EH (cell line): ENCODE results near the gene SHE.
"Not testable (repeated sequence)": the region's sequence is repeated elsewhere in the genome, so short reads cannot be mapped to it uniquely, and the experiment has no call there.

ENCODE experiments used
- DNase-seq: peaks from one replicate; pipeline ENCODE4 v3.0.0-alpha.2; 2015; ENCODE audit warnings: low read depth

SHE gene

DNA sequence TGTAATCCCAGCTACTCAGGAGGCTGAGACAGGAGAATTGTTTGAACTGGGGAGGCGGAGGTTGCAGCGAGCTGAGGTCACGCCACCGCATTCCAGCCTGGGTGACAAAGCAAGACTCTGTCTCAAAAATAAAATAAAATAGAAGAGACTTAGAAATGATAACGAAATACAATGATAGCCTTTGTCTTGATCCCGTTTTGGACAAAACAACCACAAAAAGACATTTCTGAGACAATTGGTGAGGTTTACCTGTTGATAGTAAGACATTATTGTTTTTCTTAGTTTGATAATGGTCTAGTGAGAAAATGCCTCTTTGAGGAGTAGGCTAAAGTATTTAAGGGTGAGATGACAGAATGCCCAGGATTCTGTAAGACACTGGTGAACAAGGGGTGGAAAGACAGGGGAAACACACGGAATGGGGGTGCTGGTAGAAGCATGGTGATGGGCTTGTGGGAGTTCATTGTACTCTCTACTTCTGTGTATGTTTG lies 11.9 kb upstream of the SHE start:
- DNase-seq = no peak

DNA sequence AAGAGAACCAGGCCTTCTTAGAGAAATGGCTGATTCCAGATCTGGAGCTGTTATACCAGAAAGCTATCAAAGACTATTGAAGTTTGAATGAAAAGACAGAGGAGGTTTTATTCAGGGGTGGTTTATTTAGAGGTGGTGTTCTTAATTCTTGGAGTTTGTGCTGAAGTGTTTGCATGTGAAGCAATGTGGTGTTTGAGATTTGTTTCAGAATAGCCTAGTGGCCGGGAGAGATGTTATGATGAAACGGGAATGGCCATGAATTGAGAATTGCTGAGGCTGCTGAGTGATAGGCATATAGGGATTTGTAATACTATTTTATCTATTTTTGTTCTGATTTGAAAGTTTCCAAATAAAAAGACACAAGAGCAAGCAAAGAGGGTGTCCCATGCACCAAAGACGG lies 10.5 kb upstream of the SHE start:
- no peak for DNase-seq

DNA sequence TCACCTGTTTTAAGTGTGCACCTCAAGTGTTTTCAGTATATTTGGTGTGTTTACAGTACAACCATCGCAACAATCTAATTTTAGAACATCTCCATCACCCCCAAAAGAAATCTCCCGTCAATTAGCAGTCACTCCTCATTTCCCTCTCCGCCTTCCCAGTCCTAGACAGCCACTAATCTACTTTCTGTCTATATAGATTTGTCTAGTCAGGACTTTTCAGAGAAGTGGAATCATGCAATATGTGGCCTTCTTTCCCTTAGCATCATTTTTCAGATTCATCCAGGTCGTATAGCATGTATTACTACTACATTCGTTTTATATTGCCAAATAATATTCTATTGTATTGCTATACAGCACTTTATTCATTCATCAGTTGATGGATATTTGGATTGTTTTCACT lies 1.7 kb upstream of the SHE start:
- no peak for DNase-seq

GRCh38 chr1:154502744-154503115 lies 518 bp upstream of the SHE start:
- DNase-seq = no peak

DNA sequence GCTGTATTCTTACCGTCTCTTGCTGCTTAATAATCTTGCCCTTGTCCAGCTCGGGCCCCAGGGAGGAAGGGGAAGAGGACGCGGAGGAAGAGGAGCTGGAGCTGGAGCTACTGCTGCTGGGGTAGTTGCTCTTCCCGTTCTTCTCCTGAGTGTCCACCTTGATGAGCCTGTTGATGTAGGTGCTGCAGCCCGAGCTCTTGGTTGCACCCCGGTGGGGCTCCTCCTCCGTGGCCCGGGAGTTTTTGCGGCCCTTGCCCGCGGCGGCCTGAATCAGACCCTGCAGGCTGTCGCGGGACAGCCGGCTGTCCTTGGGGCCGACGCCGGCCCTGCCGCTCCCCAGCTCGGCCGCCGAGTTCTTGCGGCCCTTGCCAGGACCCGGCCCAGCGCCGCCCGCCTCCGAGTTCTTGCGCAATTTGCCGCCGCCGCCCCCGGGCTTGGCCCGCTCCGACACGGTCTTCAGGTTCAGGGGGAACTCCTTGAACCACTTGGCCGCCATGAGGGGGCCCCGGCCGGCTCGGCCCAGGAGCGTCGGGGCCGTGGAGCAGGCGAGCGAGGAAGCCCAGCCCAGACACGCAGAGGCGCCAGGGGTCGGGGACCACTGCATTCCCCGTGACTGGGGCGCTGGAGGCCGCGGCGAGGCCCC lies 668 bp downstream of the SHE start:
- no peak for DNase-seq

- DNase-seq = no peak
Observed at GRCh38 chr1:154500533-154500932, 1.7 kb downstream of the SHE start.

DNA sequence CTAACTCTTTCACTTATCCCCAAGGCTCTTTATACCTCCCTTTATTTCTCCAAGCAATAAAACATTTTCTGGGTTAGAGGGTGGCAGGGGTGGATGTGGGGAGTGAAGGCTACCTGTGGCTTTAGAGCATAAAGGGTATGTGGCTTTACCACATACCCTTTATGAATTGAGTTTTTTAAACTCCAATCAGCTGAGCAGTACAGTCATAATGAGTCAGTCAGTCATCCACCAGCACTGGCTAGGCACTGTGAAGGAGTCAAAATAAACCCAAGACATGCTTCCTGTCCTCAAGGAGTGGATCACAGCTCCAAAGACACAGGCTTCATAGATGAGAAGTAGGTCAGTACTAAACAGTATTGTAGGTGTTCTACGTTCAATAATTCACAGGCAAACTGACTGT lies 2.8 kb downstream of the SHE start:
- no peak for DNase-seq

DNA sequence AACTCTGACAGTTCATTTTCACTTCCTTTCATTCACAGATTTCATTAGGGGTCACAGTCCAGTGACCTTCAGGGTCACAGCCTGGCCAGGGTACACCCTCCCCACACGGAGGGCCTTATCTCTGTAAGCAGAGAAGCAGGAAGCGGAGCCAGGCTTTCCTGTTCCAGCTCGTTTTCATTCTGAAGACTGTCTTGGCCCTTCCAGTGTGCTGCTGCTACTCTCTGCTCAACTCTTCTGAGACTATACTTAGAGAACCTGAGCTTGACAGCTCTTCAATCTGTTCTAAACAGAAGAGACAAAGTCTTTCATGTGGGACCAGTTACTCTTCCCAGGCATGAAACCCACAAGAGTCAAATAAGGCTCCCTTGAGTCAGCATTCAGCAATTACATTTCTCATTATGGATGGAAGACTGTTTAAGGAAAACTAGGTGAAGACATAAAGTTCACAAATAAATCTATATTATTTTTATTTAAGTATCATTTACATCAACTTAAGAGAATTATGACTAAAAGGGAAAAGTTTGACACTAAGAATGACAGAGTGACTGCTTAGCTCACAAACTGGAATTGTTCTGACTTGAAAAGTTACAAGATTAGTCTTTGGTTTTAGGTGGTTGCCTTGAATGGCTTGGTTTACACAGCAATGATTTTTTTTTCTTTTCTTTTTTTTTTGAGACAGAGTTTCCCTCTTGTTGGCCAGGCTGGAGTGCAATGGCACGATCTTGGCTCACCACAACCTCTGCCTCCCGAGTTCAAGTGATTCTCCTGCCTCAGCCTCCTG lies 5.0 kb downstream of the SHE start:
- DNase-seq = no peak

- DNase-seq = no peak
Observed at GRCh38 chr1:154496383-154496782, 5.8 kb downstream of the SHE start.

DNA sequence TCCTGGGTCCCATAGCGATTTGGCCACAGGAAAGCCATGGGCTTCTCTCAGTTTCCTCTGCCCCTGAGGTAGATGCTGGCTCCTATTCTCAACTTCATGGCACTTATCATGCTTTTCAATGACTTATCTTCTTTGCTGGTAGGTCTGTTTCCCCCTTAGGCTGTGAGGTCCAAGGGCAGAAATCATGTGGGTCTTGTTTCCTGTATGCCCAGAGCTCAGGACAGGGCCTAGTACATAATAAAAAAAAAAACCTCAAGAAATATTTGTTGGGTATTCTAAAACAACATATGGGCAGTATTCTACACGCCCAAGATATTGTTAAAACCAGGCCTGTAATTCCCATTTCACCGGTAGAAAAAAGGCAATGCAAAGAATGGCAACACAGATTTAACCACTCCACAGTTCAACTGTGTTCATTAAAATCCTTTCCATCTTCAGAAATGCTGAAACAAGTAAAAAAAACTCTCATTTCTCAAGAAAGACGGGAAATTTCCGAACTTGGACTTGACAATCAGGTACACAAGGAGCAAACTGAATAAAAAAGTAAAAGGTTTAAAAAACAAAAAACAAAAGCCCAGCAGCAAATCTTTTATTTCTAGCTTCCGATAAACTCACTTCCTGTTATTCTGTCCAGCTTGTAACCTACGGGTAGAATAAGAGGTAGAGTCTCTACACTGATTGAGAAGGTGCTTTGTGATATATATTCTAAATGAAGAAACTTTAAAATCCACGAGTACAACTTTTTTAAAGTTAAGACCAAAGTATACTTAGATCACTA lies 6.5 kb downstream of the SHE start:
- DNase-seq = no peak

- no peak for DNase-seq
Observed at GRCh38 chr1:154493276-154493675, 8.9 kb downstream of the SHE start.

GRCh38 chr1:154492115-154492514 lies 10.1 kb downstream of the SHE start:
- no peak for DNase-seq

DNA sequence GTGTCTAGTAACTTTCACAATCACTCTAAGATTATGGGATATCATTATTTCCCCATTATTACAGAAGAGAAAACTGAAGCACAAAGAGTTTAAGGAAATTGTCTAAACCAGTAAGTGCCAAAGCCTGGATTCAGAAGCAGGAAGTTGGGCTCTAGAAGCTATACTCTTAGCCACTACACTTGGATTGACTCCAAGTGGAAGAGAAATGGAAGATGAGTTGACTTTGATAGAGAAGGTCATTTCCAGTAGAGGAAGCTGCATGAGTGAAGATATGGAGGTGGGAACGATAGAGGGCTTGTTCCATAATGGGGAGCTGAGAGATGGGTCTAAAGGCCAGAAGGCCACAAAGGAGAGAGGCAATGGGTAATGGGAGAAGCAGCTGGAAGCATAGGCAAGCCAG lies 11.9 kb downstream of the SHE start:
- DNase-seq = no peak

- no peak for DNase-seq
Observed at GRCh38 chr1:154489695-154490274, 12.4 kb downstream of the SHE start.

DNA sequence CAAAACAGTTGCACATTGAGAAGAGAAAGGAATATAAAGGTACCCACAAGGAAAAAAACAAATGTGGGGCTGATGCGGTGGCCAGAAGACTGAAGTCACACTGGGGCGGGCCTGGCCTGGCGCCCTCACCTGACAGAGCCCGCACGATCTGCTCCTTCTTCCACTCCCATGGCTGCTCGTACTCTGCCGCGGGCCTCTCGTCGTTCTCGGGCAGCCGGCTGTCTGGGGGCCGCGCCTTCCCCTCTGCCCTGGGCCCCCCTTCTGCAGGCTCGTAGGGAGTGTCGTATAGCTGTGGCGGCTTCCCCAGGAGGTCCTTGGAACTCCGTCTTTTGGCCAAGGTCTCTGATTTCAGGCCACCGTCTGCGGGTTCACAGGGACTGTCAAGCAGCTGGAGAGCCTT lies 13.3 kb downstream of the SHE start:
- DNase-seq = no peak

- not testable (repeated sequence) for DNase-seq
Observed at GRCh38 chr1:154486756-154487155, 15.5 kb downstream of the SHE start.

DNA sequence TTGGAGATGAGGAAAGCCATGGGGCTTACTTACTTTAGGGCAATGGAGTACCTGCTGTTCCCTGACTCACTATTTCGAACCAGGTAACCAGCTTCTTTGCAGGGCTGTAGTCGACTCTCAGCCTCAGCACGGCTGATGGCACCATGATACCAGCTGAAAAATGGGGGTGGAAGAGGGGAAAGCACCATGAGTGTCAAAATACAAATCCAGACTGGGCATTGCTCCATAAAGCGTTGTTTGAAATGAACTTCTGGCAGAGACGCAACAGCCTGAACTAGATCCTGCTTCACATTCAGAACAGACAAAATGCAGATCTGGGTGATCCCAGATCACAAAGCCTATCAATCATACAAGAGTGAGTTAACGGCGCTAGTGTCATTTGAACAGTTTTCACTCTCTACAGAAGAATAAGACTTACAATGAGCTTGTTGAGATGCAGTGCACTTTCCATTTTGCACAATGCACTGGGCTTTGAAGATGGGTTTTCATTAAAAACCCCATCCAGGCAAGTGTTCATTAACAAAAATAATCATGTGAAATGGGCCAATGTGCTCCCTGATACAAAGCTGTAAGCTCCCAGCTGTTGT lies 16.2 kb downstream of the SHE start:
- no peak for DNase-seq

DNA sequence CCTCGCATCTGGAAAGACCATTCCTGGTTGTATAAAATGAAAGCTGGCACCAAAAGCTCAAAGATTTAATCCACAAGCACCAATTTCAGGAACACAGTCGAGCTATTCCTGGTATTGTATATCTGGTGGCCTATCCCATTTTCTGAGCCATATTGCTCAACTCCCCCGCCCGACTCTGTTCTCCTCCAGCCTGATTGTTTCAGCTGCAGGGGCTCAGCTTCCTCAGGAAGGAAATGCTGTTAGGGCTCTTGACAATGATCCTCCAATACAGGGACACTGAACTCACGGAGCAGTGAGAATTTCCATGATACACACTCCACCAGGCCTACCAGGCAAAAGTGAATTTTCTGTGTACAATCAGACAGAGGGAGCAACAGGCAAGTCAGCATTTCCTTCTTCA lies 17.1 kb downstream of the SHE start:
- no peak for DNase-seq

- peak; percentile 50 for DNase-seq
Observed at GRCh38 chr1:154483941-154484803, 18.0 kb downstream of the SHE start.

DNA sequence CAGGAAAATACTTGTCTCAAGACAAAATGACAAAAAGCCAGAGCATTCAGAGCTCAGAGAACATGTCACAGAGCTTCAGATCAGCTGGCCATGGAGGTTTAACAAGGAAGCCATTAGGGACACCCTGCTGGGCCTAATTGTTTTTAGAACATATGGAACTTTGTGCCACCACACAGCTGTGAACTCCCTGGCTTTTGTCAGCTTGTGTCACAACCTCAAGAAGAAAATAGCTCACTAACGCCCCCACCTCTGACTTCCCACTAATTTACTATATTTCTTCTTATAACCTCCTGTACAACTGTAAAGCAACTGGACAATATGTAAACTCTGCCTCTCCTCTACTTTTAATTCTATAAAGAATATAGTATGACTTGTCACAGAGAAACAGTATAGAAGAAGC lies 21.2 kb downstream of the SHE start:
- no peak for DNase-seq

- peak; percentile 88 for DNase-seq
Observed at GRCh38 chr1:154479764-154480421, 22.3 kb downstream of the SHE start.
